ENCODE results near the gene BEX1.
A peak's percentile ranks its signal among the peaks of the same experiment; 100 is the strongest.

Gene BEX1

GRCh38 chrX:103098488-103098887 is 34.5 kb upstream of the BEX1 start:
- Histone ChIP-seq H3K27ac (replicated peaks) (no peak overlapping the region), H3K4me3 (replicated peaks; ENCODE audit: insufficient read depth, low read length) (no peak overlapping the region), H3K27me3 (ENCODE audit: insufficient read depth, poor library complexity, severe bottlenecking) (no peaks in the 10 kb centered on the region)
- DNase-seq (ENCODE audit: low read depth in 1 of 2, low spot score in 1 of 2): no peak
- TF ChIP-seq POLR2AphosphoS5 (IDR thresholded peaks at IDR 0.05; ENCODE audit: low read depth) (no peak), REST (IDR thresholded peaks at IDR 0.05; ENCODE audit: insufficient replicate concordance, low read depth) (no peak), CTCF (IDR thresholded peaks at IDR 0.05; ENCODE audit: insufficient read depth, low read length) (no peak), GABPA (IDR thresholded peaks at IDR 0.05; ENCODE audit: low read depth) (no peak), SPI1 (IDR thresholded peaks at IDR 0.05; ENCODE audit: borderline replicate concordance, low read depth) (no peak)

- H3K4me3 ChIP-seq (replicated peaks; ENCODE audit: insufficient read depth, low read length): peak within 1 kb of the TSS; percentile 51
- H3K27me3 ChIP-seq (ENCODE audit: insufficient read depth, poor library complexity, severe bottlenecking): no peaks in the 10 kb centered on the region
- peak; percentile 8 to 82 for DNase-seq (ENCODE audit: low read depth in 1 of 2, low spot score in 1 of 2)
- TF ChIP-seq REST (IDR thresholded peaks at IDR 0.05; ENCODE audit: insufficient replicate concordance, low read depth) (peak; percentile 15), GABPA (IDR thresholded peaks at IDR 0.05; ENCODE audit: low read depth) (peak; percentile 20; the same call in 1 of the 2 replicates), CTCF (IDR thresholded peaks at IDR 0.05; ENCODE audit: insufficient read depth, low read length) (no peak), POLR2AphosphoS5 (IDR thresholded peaks at IDR 0.05; ENCODE audit: low read depth) (peak; percentile 77), SPI1 (IDR thresholded peaks at IDR 0.05; ENCODE audit: borderline replicate concordance, low read depth) (no peak)
- H3K27ac ChIP-seq (replicated peaks): peak within 1 kb of the TSS; percentile 78
Measured at GRCh38 chrX:103092942-103093341, 29.0 kb upstream of the BEX1 start, which contains the start of gene NXF3. TSS of gene NXF3 (minus strand) at chrX:103093143. CDS start at chrX:103093023, 120 bp downstream.

GRCh38 chrX:103081051-103081450 is 17.1 kb upstream of the BEX1 start:
- no peaks in the 10 kb centered on the region for H3K27me3 ChIP-seq (ENCODE audit: insufficient read depth, poor library complexity, severe bottlenecking)
- no peak for DNase-seq (ENCODE audit: low read depth in 1 of 2, low spot score in 1 of 2)
- TF ChIP-seq REST (IDR thresholded peaks at IDR 0.05; ENCODE audit: insufficient replicate concordance, low read depth) (no peak), SPI1 (IDR thresholded peaks at IDR 0.05; ENCODE audit: borderline replicate concordance, low read depth) (no peak), POLR2AphosphoS5 (IDR thresholded peaks at IDR 0.05; ENCODE audit: low read depth) (no peak), GABPA (IDR thresholded peaks at IDR 0.05; ENCODE audit: low read depth) (no peak), CTCF (IDR thresholded peaks at IDR 0.05; ENCODE audit: insufficient read depth, low read length) (no peak)
- no peak overlapping the region for H3K27ac ChIP-seq (replicated peaks)
- no peak overlapping the region for H3K4me3 ChIP-seq (replicated peaks; ENCODE audit: insufficient read depth, low read length)

Data from HL-60 (cell line).